Cerebellar cortex (tissue), 1 donor: Measurements from ENCODE around the gene PPEF2.

ENCODE experiments used
- DNase-seq: peaks from one replicate; pipeline ENCODE4 v3.0.0-alpha.2; 2015; ENCODE audit warnings: low spot score

PPEF2 gene

DNA sequence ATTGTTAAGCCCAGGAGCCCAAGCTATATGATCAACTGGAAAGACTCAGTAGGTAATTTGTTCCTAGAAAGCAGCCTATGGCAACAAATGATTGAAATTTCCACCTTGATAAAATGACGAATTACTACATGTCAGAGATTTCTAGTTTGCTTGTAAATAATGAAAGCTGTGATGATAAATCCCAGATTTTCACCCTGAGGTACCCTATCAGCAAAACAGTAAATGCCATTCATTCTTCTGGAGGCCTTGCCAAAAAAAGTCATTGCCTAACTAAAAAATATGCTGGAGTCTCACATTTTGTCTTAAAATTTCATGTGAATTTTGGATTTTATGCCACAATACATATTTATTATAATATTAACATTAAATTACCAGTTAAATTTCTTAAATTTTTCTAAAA is 71.3 kb downstream of the PPEF2 start:
- no peak for DNase-seq

DNA sequence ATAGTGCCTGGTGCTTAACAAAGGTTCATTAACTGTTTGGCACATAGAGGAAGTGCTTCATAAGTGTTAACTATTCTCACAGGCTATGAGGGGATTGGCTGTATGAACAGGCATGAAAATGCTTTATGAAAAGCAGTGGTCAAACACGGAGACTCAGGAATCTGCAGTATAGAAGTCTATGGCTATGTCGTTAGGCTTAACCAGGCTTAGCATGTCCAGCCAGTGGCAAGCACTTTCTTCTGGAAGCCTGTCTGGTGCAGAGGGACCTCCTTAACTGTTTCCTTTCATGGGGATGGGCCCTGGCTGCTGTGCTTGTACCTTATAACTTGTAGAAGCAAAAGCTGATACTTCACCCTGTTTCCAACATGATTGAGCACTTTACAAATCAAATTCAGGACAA is 78.4 kb downstream of the PPEF2 start:
- no peak for DNase-seq

DNA sequence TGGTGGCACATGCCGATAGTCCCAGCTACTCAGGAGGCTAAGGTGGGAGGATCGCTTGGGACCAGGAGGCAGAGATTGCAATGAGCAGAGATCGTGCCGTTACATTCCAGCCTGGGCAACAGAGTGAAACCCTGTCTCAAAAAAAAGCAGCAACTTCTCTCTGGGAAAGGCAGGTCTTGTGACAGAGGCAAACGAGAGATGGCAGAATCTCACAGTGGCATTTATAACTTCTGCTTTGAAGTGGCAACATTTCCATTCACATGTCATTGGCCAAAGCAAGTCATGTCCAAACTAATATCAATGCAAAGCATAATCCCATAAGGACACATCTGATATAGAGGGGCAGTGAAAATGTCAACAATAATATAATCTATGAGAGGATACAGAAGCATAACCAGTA is 79.8 kb downstream of the PPEF2 start:
- no peak for DNase-seq

DNA sequence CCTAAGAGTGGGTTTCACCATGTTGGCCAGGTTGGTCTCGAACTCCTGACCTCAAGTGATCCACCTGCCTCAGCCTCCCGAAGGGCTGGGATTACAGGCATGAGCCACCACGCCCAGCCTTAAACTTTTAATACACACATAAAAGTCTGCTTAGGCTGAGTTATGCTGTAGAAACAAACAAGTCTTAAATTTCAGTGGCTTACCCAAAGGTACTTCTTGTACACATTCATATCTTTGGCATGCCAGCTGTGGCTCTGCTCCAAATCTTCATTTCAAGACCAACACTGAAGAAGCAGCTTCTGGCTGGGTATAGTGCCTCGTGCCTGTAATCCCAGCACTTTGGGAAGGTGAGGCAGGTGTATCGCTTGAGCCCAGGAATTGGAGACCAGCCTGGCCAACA is 80.3 kb downstream of the PPEF2 start:
- no peak for DNase-seq

- no peak for DNase-seq
Measured at GRCh38 chr4:75821216-75821615, 81.0 kb downstream of the PPEF2 start.

DNA sequence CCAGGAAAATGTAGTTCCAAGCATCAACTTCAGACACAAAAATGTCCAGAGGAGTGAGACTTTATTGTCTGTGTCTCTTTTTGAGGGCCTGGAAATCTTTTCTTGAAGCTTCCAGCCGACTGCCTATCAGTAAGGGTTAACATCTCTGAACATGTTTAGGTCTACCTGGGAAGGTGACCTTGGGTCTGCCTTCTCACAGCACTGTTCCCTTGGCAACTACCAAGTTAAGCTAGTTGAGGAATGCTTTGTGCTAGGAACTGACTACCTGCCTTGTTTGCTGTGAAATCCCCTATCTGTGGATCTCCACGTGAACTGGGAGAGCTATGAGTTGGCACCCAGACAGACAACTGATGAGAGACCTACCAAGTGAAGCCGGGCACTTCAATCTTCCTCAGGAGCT is 81.6 kb downstream of the PPEF2 start:
- no peak for DNase-seq

GRCh38 chr4:75820197-75820596 is 82.1 kb downstream of the PPEF2 start:
- DNase-seq, result no peak

DNA sequence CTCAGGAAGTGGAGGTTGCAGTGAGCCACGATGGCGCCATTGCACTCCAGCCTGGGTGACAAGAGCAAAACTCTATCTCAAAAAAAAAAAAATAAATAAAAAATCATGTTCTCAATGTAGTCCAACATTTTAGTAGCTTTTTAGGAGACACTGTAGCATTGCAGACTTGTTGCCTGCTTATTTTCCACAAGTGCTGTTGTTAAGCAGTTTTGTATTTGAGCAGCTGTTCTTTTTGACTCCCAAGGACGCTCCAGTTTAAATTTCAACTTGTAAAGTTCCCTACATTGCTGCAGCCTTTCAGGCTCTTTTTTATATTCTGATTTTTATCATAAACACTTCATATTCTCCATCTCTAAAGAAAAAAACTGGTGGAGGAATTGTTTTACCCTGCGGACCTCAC is 83.1 kb downstream of the PPEF2 start:
- no peak for DNase-seq

DNA sequence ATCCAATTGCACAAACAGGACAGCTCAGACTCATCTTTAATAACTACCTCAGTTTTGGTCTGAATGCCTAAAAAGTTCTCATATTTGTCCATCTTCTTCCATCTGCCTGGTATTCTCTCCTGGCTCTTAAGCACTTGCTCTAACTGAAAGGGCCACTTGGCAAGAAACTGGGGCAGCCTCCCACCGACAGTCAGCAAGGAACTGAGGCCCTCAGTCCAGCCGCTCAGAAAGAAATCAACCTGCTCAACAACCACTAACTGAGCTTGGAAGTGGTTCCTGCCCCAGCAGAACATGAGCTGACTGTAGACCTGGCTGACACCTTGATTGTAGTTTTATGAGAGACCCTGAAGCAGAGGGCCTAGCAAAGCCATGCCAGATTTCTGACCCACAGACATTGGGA is 84.4 kb downstream of the PPEF2 start:
- no peak for DNase-seq
